ENCODE measurements around the gene NPRL2.

- no peak for TF ChIP-seq POLR2A (IDR thresholded peaks at IDR 0.05)
- TF ChIP-seq, protein P1, sequence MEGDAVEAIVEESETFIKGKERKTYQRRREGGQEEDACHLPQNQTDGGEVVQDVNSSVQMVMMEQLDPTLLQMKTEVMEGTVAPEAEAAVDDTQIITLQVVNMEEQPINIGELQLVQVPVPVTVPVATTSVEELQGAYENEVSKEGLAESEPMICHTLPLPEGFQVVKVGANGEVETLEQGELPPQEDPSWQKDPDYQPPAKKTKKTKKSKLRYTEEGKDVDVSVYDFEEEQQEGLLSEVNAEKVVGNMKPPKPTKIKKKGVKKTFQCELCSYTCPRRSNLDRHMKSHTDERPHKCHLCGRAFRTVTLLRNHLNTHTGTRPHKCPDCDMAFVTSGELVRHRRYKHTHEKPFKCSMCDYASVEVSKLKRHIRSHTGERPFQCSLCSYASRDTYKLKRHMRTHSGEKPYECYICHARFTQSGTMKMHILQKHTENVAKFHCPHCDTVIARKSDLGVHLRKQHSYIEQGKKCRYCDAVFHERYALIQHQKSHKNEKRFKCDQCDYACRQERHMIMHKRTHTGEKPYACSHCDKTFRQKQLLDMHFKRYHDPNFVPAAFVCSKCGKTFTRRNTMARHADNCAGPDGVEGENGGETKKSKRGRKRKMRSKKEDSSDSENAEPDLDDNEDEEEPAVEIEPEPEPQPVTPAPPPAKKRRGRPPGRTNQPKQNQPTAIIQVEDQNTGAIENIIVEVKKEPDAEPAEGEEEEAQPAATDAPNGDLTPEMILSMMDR (IDR thresholded peaks at IDR 0.05): no peak
Observed at GRCh38 chr3:50375258-50375931, 24.8 kb upstream of the NPRL2 start.

Measured in body of pancreas (tissue), 4 donors.